T-helper 1 cell treated with Interleukin-12 subunit alpha and Interleukin-12 subunit beta and Interleukin-4 antibody, amounts not matched to agents 30 ng/mL and 1 ng/mL, for 36 hours (primary cell): ENCODE results near the gene EML2. TPM values are rescaled to one million over a fixed set of nuclear protein-coding genes. Genes with fewer than 3 reads are reported as not detected.
"Not testable (repeated sequence)": the region's sequence is repeated elsewhere in the genome, so short reads cannot be mapped to it uniquely, and the experiment has no call there.

Source experiments
- intact Hi-C: fragments of 100-400 bp; cut with micrococcal nuclease; formaldehyde crosslinking; loops from one replicate; pipeline ENCODE4 v1.15.1; 2024
- total RNA-seq: library from RNA; stranded (reverse); gene quantifications from 2 replicates; pipeline ENCODE4 v1.2.3, GENCODE V29; 2022

EML2 gene
- total RNA-seq, 1 donor from 2014 or later: 113 TPM

GRCh38 chr19:45655073-45655472, 15.9 kb upstream of the EML2 start:
- intact Hi-C loops: no loop called here

GRCh38 chr19:45653634-45654033, 14.4 kb upstream of the EML2 start:
- intact Hi-C loops: no loop called here

- intact Hi-C loops: no loop called here
Observed at GRCh38 chr19:45650722-45651121, 11.5 kb upstream of the EML2 start.

- intact Hi-C loops: loop anchor here (1.0 to 10.0 kb wide), 2 partner anchors 22 to 472 kb away; partner anchors contain the start of genes BLOC1S3, GIPR and TRAPPC6A
Observed at GRCh38 chr19:45646345-45646698, 7.1 kb upstream of the EML2 start.

GRCh38 chr19:45645631-45646344, 6.6 kb upstream of the EML2 start:
- intact Hi-C loops: loop anchor here (1.0 to 10.0 kb wide), 9 partner anchors 23 to 471 kb away; partner anchors contain the start of genes BLOC1S3, ERCC1, GIPR and QPCTL

- intact Hi-C loops: loop anchor here (1.0 to 10.0 kb wide), 8 partner anchors 26 to 470 kb away; partner anchors contain the start of genes BLOC1S3, ERCC1, QPCTL and TRAPPC6A
Observed at GRCh38 chr19:45645068-45645630, 6.0 kb upstream of the EML2 start.

- intact Hi-C loops: loop anchor here (1.0 to 10.0 kb wide), 5 partner anchors 60 to 469 kb away; partner anchors contain the start of genes BLOC1S3, OPA3 and TRAPPC6A
Observed at GRCh38 chr19:45643927-45644771, 5.0 kb upstream of the EML2 start.

- intact Hi-C loops: loop anchor here (1.0 to 10.0 kb wide), 4 partner anchors 59 to 468 kb away; partner anchors contain the start of genes BLOC1S3, OPA3 and TRAPPC6A
Observed at GRCh38 chr19:45643024-45643926, 4.1 kb upstream of the EML2 start.

- intact Hi-C loops: loop anchor here (1.0 to 10.0 kb wide), 9 partner anchors 9 to 467 kb away; partner anchors contain the start of genes BLOC1S3, POLR1G, RTN2 and TRAPPC6A
Observed at GRCh38 chr19:45641274-45642105, 2.3 kb upstream of the EML2 start.

- intact Hi-C loops: loop anchor here (5.0 to 10.0 kb wide), 2 partner anchors 204 to 466 kb away; partner anchors contain the start of genes BLOC1S3 and TRAPPC6A
Observed at GRCh38 chr19:45640849-45641273, 1.7 kb upstream of the EML2 start.

GRCh38 chr19:45637890-45638667, 1.1 kb downstream of the EML2 start:
- intact Hi-C loops: no loop called here

GRCh38 chr19:45636902-45637301, 2.3 kb downstream of the EML2 start:
- intact Hi-C loops: no loop called here

GRCh38 chr19:45636275-45636674, 2.9 kb downstream of the EML2 start:
- intact Hi-C loops: no loop called here

GRCh38 chr19:45632468-45633196, 6.6 kb downstream of the EML2 start:
- intact Hi-C loops: loop anchor here (1.0 kb wide), 1 partner anchor 10 kb away; no protein-coding TSS in a partner anchor

GRCh38 chr19:45630463-45630862, 8.7 kb downstream of the EML2 start:
- intact Hi-C loops: no loop called here

GRCh38 chr19:45629704-45630103, 9.5 kb downstream of the EML2 start:
- intact Hi-C loops: no loop called here

GRCh38 chr19:45628219-45628618, 11.0 kb downstream of the EML2 start:
- intact Hi-C loops: not testable (repeated sequence)

GRCh38 chr19:45623984-45624383, 15.2 kb downstream of the EML2 start:
- intact Hi-C loops: no loop called here
